HEK293 (cell line): ENCODE data around the gene FAXC.

Experiments
- REST ChIP-seq: fragments of 450-650 bp; formaldehyde crosslinking; IDR thresholded peaks from 2 replicates; pipeline ENCODE4 v1.5.1; 2016; ENCODE audit warnings: missing biosample characterization, missing genetic modification characterization
- SETDB1 ChIP-seq: IDR thresholded peaks from one replicate; pipeline ENCODE4 v1.6.1; 2017; ENCODE audit warnings: mild to moderate bottlenecking, low read length, moderate library complexity, mixed read lengths; ENCODE audit not compliant: insufficient read length
- TCF7L2 ChIP-seq: IDR thresholded peaks from 2 replicates; pipeline ENCODE4 v1.6.1; 2011; ENCODE audit warnings: low read depth, mild to moderate bottlenecking, inconsistent platforms, low read length, moderate library complexity, borderline replicate concordance
- ZBTB26 ChIP-seq: fragments of 450-650 bp; formaldehyde crosslinking; optimal IDR thresholded peaks from 2 replicates; pipeline ENCODE3; 2016; ENCODE audit warnings: missing biosample characterization, mild to moderate bottlenecking, missing genetic modification characterization
- ZNF274 ChIP-seq, 2 experiments: fragments of 200-500 bp in 1 of 2; fragments of 450-650 bp in 1 of 2; sonication (Bioruptor generic) in 1 of 2; formaldehyde crosslinking in 1 of 2; IDR thresholded peaks; 2 replicates each; pipeline versions ENCODE4 v1.5.1 to v1.6.1; 2014 to 2016; ENCODE audit warnings: borderline replicate concordance in 1 of 2, inconsistent platforms in 1 of 2, low read length in 1 of 2, missing biosample characterization in 1 of 2, missing genetic modification characterization in 1 of 2
- ZNF501 ChIP-seq: fragments of 450-650 bp; formaldehyde crosslinking; IDR thresholded peaks from 2 replicates; pipeline ENCODE4 v1.5.1; 2016; ENCODE audit warnings: missing biosample characterization, missing genetic modification characterization
- ZNF529 ChIP-seq: fragments of 450-650 bp; formaldehyde crosslinking; IDR thresholded peaks from 2 replicates; pipeline ENCODE4 v1.5.1; 2017; ENCODE audit warnings: missing genetic modification characterization, missing biosample characterization; ENCODE audit not compliant: insufficient replicate concordance
- ZSCAN30 ChIP-seq: fragments of 450-650 bp; IDR thresholded peaks from 2 replicates; pipeline ENCODE4 v1.5.1; 2018; ENCODE audit warnings: missing biosample characterization, mild to moderate bottlenecking, missing genetic modification characterization, moderate library complexity
- ZSCAN4 ChIP-seq: fragments of 450-650 bp; formaldehyde crosslinking; IDR thresholded peaks from 2 replicates; pipeline ENCODE4 v1.5.1; 2017; ENCODE audit warnings: missing biosample characterization, missing genetic modification characterization
- TF ChIP-seq, protein P1 (sequence below): fragments of 450-650 bp; formaldehyde crosslinking; IDR thresholded peaks from 2 replicates; pipeline ENCODE4 v1.5.1; 2016; ENCODE audit warnings: missing biosample characterization, missing genetic modification characterization

DNA sequence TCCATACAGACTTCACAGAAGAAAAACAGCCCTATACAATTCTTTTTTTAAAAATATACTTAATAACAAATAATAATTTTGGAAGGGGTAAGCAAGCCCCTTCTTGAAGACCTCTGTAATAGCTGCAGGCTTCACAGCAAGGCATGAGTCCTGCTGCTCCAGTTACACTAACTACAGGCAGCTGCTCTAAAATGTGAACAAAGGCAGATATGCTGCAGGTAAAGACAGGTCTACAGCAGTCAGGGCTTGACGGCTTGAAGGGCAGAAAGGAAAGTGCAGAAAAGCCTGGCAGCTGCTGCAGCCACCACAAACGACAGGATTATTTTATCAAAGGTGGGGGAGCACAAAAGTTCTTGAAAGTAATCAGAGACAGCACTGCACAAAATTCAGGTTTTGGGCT lies 11.3 kb downstream of the FAXC start:
- no peak for TF ChIP-seq ZSCAN30
- TF ChIP-seq SETDB1, result no peak
- TF ChIP-seq ZNF529 (tag by site-specific recombination), result no peak
- TF ChIP-seq ZBTB26, result no peak
- no peak for TF ChIP-seq ZNF501 (tag by site-specific recombination)
- TF ChIP-seq, protein P1, sequence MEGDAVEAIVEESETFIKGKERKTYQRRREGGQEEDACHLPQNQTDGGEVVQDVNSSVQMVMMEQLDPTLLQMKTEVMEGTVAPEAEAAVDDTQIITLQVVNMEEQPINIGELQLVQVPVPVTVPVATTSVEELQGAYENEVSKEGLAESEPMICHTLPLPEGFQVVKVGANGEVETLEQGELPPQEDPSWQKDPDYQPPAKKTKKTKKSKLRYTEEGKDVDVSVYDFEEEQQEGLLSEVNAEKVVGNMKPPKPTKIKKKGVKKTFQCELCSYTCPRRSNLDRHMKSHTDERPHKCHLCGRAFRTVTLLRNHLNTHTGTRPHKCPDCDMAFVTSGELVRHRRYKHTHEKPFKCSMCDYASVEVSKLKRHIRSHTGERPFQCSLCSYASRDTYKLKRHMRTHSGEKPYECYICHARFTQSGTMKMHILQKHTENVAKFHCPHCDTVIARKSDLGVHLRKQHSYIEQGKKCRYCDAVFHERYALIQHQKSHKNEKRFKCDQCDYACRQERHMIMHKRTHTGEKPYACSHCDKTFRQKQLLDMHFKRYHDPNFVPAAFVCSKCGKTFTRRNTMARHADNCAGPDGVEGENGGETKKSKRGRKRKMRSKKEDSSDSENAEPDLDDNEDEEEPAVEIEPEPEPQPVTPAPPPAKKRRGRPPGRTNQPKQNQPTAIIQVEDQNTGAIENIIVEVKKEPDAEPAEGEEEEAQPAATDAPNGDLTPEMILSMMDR (tag by site-specific recombination), result no peak
- TF ChIP-seq TCF7L2, result no peak
- no peak for TF ChIP-seq ZNF274 (IDR thresholded peaks at IDR 0.05; ENCODE audit: low read length)
- no peak for TF ChIP-seq ZNF274 (tag by site-specific recombination; IDR thresholded peaks at IDR 0.05; ENCODE audit: borderline replicate concordance)
- no peak for TF ChIP-seq REST (tag by site-specific recombination)
- TF ChIP-seq ZSCAN4 (tag by site-specific recombination), result no peak
